Kidney tubule cell (primary cell): ENCODE data around the gene ALOX15B.
A peak's percentile ranks its signal among the peaks of the same experiment; 100 is the strongest.
"Not testable (repeated sequence)": the region's sequence is repeated elsewhere in the genome, so short reads cannot be mapped to it uniquely, and the experiment has no call there.

Source experiments
- DNase-seq: peaks from one replicate; pipeline ENCODE4 v3.0.0-alpha.2; 2018; ENCODE audit warnings: low spot score

ALOX15B gene

GRCh38 chr17:8041249-8041928 is 2.5 kb downstream of the ALOX15B start:
- peak; percentile 67 for DNase-seq

GRCh38 chr17:8041979-8042378 is 3.1 kb downstream of the ALOX15B start:
- no peak for DNase-seq

GRCh38 chr17:8044819-8045810 is 6.3 kb downstream of the ALOX15B start:
- DNase-seq: no peak

- no peak for DNase-seq
These were observed 7.6 kb downstream of the ALOX15B start for GRCh38 chr17:8046306-8046928.

- DNase-seq: no peak
These were observed 8.3 kb downstream of the ALOX15B start for GRCh38 chr17:8046929-8047768.

- no peak for DNase-seq
These were observed 8.9 kb downstream of the ALOX15B start for GRCh38 chr17:8047769-8048110.

- no peak for DNase-seq
These were observed 9.4 kb downstream of the ALOX15B start for GRCh38 chr17:8048236-8048635.

- no peak for DNase-seq
These were observed 9.9 kb downstream of the ALOX15B start for GRCh38 chr17:8048736-8049135.

GRCh38 chr17:8051831-8052230 is 13.0 kb downstream of the ALOX15B start:
- DNase-seq: no peak

GRCh38 chr17:8052256-8053252 is 13.7 kb downstream of the ALOX15B start:
- no peak for DNase-seq

- DNase-seq: no peak
These were observed 14.7 kb downstream of the ALOX15B start for GRCh38 chr17:8053600-8053999.

- DNase-seq: no peak
These were observed 17.0 kb downstream of the ALOX15B start for GRCh38 chr17:8055851-8056231.

- DNase-seq: peak; percentile 45
These were observed 17.5 kb downstream of the ALOX15B start for GRCh38 chr17:8056232-8056975.

- DNase-seq: no peak
These were observed 18.2 kb downstream of the ALOX15B start for GRCh38 chr17:8056976-8057625.

- peak; percentile 78 for DNase-seq
These were observed 18.8 kb downstream of the ALOX15B start for GRCh38 chr17:8057691-8058114.

- DNase-seq: no peak
These were observed 20.3 kb downstream of the ALOX15B start for GRCh38 chr17:8059131-8059530.

GRCh38 chr17:8060274-8060673 is 21.4 kb downstream of the ALOX15B start:
- DNase-seq: peak; percentile 73

GRCh38 chr17:8061851-8062250 is 23.0 kb downstream of the ALOX15B start:
- DNase-seq: not testable (repeated sequence)

- no peak for DNase-seq
These were observed 23.6 kb downstream of the ALOX15B start for GRCh38 chr17:8062435-8062806.
